GM19099 (cell line): ENCODE data around the gene FAM240B.

ENCODE experiments used
- POLR2A ChIP-seq: IDR thresholded peaks from 3 replicates; pipeline ENCODE4 v1.6.1; 2011; ENCODE audit warnings: low read depth; ENCODE audit not compliant: insufficient read length; ENCODE audit errors: extremely low read depth

The FAM240B gene

DNA sequence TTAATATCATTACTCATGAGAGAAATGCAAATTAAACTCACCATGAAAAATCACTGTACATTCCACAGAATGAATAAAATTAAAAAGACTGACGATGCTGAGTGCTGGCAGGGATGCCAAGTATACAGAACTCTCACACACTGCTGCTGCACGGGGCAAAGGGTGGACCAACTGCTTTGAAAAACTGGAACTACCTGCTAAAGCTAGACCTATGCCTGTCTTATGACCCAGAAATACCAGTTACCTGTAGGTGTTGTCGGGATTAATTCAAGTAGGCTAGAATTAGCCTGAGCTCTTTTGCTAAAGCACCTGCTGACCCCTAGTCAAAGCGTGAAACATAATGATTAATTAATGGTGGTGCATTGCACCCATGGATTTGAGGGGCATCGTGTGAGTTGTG is 63.0 kb downstream of the FAM240B start:
- no peak for TF ChIP-seq POLR2A

DNA sequence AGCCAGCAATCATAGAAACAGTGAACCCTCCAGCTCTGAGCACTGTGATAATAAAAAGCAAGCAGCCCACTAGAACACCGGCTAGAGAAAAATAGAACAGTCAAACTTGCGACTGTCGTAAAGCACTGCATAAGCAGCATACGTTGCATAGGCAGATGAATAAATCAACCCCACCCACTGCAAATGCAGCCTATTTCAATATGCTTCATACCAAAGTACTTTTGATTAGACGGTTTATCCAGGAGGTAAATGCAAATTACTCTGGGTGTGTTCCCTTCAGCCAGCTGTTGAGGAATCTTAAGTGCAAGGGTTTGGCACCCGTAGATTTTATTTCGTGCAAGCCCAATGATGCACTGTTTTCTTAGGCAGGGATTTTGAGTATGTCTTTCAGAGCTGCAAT is 67.4 kb downstream of the FAM240B start:
- no peak for TF ChIP-seq POLR2A

DNA sequence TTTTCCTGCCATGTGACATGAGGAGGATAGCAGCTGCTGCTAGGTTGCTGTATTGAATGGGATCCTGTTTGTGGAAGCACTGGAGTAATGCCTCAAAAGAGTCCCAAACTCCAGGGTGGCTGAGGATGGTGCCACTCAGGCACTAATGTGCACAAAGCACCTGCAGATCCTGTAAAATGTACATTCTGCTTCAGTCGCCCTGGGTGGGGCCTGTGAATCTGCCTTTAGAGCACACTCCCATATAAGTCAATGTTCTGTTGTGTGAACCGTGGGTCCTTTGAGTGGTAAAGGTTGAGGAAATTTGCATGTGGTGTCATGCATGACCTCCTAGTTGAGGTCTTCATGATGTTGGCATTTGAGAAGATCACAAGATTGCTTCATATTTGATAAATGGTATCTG is 67.9 kb downstream of the FAM240B start:
- TF ChIP-seq POLR2A: no peak

DNA sequence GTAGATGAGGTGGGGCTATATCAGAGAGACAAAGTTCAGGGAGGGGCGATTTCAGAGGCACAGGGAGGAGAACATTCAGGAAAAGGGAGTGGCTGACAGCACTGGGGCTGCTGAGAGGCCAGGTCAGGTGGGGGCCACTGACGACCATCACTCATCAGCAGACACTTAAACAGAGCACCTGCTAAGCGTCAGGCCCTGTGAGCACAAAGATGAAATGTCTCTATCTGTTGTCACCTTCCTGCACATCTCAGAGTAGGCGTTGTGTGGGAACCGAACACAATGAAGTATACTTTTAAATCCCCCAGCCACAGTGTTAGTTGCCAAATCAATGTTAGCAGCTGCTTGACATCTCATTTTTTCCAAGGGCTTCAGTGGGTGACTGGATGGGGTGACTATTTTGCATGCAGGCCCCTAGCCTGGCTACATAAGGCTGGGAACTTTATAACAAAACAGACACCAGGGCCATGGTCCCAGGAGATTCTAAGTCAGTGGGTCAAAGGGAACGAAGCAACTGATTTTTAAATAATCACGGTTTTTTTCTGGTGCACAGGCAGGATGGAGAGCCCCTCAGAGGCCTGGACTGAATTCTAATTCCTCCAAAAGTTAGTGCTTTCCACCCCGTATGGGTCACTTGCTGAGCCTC is 68.4 kb downstream of the FAM240B start:
- no peak for TF ChIP-seq POLR2A

DNA sequence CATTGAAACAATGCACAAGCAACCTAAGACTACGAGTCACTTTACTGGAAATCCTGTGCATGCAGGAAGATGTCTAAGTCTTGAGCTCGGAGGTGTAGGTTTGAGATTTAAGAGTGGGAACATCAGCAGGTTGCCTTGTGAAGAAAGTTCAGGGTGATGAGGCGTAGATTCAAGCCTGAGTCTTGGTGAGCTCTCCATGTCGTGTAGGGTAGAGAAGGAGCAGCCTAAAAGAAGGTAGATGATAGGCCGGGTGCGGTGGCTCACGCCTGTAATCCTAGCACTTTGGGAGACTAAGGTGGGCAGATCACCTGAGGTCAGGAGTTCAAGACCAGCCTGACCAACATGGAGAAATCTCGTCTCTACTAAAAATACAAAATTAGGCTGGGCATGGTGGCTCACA is 69.4 kb downstream of the FAM240B start:
- TF ChIP-seq POLR2A: no peak

DNA sequence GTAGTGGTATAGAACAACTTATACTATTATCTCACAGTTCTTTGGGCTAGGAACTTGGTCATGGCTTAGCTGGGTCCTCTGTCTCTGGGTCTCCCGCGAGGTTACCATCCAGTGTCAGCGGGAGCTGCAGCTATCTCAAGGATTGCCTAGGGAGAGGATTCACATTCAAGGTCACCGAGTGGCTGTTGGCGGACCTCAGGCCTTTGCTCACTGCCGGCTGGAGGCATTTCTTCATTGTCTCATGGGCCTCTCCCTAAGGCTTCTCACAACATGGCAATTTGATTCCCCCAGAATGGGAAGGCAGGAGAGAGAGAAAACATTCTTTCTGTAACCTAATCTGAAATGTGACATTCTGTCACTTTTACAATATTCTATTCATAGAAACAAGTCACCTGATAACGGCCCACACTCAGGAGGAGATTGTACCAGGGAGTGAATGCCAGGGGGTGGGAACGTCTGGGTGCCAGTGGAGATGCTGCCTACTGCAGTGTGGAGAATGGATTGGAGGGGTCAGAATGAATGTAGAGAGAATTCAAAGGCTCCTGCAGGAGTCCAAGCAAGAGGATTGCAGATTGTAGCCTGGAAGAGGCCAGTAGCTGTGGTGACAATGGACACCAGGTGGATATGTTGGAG is 70.1 kb downstream of the FAM240B start:
- TF ChIP-seq POLR2A: no peak

DNA sequence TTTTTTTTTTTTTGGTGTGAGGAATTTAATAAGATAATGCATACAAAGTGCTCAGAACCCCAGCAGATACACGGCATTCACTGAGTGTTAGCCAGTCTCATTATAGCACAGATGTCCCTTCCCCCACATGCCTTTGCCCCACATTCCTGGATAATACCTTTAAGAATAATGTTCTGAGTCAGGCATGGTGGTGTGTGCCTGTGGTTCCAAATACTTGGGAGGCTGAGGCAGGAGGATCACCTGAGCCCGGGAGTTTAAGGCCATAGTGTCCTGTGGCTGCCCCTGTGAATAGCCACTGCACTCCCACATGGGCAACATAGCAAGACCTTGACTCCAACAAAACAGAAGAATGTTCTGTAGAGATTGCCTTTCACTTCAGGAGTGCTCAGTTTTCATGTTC is 75.3 kb downstream of the FAM240B start:
- TF ChIP-seq POLR2A: no peak
